Tibial nerve (tissue), 4 donors: ENCODE results near the gene CRYAB. TPM values are rescaled to one million over a fixed set of nuclear protein-coding genes. Genes with fewer than 3 reads are reported as not detected.

Source experiments
- DNase-seq, 2 donors: peaks; one replicate each; pipeline ENCODE4 v3.0.0-alpha.2; 2019; ENCODE audit warnings: low spot score in 2 of 2
- H3K27ac ChIP-seq, 4 donors: fragments of 200-600 bp; sonication (generic) in 3 of 4; one replicate each; pipeline ENCODE4 v1.5.1; 2017 to 2019; ENCODE audit warnings: mild to moderate bottlenecking in 1 of 4
- H3K27me3 ChIP-seq, 2 donors: fragments of 200-600 bp; sonication (generic) in 1 of 2; one replicate each; pipeline versions ENCODE4 v1.5.1 to v1.6.0; 2017 to 2019
- H3K36me3 ChIP-seq, 3 donors: fragments of 200-600 bp; sonication (generic); one replicate each; pipeline ENCODE4 v1.5.1; 2018 to 2019
- H3K4me1 ChIP-seq, 4 donors: fragments of 200-600 bp; sonication (generic) in 3 of 4; one replicate each; pipeline ENCODE4 v1.5.1; 2017 to 2019
- H3K4me3 ChIP-seq, 4 donors: fragments of 200-600 bp; sonication (generic) in 3 of 4; one replicate each; pipeline ENCODE4 v1.5.1; 2017 to 2019; ENCODE audit warnings: mild to moderate bottlenecking in 1 of 4, moderate library complexity in 1 of 4
- H3K9me3 ChIP-seq, 4 donors: fragments of 200-600 bp; sonication (generic) in 3 of 4; one replicate each; pipeline ENCODE4 v1.5.1; 2017 to 2019
- EP300 ChIP-seq, 2 donors: sonication (generic); formaldehyde crosslinking; IDR thresholded peaks; one replicate each; pipeline ENCODE4 v1.6.1; 2017; ENCODE audit warnings: antibody characterized with exemption in 2 of 2, mild to moderate bottlenecking in 1 of 2
- POLR2A ChIP-seq, 2 donors: fragments of 450-650 bp; IDR thresholded peaks; one replicate each; pipeline ENCODE4 v1.6.1; 2017; ENCODE audit warnings: antibody characterized with exemption in 2 of 2, mild to moderate bottlenecking in 2 of 2, moderate library complexity in 2 of 2
- WGBS, 2 donors: methylation state at CpG; one replicate each; pipeline ENCODE4 v1.1.5; 2018; 5-methylcytosine and 5-hydroxymethylcytosine counted together
- total RNA-seq, 4 donors: library from RNA; depleted of rRNA; stranded (reverse); fragments of >200 nt; gene quantifications; one replicate each; pipeline ENCODE4 v1.1.0, GENCODE V29; 2016
- TF ChIP-seq, protein P1 (sequence below), 5 experiments: fragments of 200-600 bp in 3 of 5; fragments of 450-650 bp in 2 of 5; sonication (generic) in 3 of 5; IDR thresholded peaks; one replicate each; pipeline ENCODE4 v1.5.1; 2016 to 2019; ENCODE audit warnings: antibody characterized with exemption in 5 of 5, mild to moderate bottlenecking in 3 of 5, moderate library complexity in 2 of 5

Gene CRYAB
- total RNA-seq, 4 donors from 2014 or later, result 353 to 879 (median 645) TPM

GRCh38 chr11:111925953-111926352 is 14.4 kb upstream of the CRYAB start:
- peaks cover 0 to 60% (median 36%) of the 10 kb centered on the region in 4 donors for H3K4me1 ChIP-seq
- no peaks in the 10 kb centered on the region for H3K36me3 ChIP-seq
- H3K27ac ChIP-seq, result peak overlapping the region; percentile 82 to 93 (median 90)
- TF ChIP-seq POLR2A (IDR thresholded peaks at IDR 0.05) (no peak), EP300 (IDR thresholded peaks at IDR 0.05) (no peak)
- TF ChIP-seq, protein P1, sequence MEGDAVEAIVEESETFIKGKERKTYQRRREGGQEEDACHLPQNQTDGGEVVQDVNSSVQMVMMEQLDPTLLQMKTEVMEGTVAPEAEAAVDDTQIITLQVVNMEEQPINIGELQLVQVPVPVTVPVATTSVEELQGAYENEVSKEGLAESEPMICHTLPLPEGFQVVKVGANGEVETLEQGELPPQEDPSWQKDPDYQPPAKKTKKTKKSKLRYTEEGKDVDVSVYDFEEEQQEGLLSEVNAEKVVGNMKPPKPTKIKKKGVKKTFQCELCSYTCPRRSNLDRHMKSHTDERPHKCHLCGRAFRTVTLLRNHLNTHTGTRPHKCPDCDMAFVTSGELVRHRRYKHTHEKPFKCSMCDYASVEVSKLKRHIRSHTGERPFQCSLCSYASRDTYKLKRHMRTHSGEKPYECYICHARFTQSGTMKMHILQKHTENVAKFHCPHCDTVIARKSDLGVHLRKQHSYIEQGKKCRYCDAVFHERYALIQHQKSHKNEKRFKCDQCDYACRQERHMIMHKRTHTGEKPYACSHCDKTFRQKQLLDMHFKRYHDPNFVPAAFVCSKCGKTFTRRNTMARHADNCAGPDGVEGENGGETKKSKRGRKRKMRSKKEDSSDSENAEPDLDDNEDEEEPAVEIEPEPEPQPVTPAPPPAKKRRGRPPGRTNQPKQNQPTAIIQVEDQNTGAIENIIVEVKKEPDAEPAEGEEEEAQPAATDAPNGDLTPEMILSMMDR (IDR thresholded peaks at IDR 0.05), result no peak
- no peaks in the 10 kb centered on the region for H3K27me3 ChIP-seq
- no peaks in the 10 kb centered on the region for H3K9me3 ChIP-seq
- H3K4me3 ChIP-seq, result no peak overlapping the region
- 87 to 94% methylated on average over 16 of the region's 16 CpGs for WGBS, 2 donors
- DNase-seq, result no peak

- Histone ChIP-seq H3K36me3 (no peaks in the 10 kb centered on the region), H3K27ac (peak overlapping the region; percentile 78 to 93 (median 86)), H3K4me3 (peak overlapping the region in 1 of 4 donors; percentile 19), H3K4me1 (peaks cover 0 to 60% (median 36%) of the 10 kb centered on the region in 4 donors), H3K9me3 (no peaks in the 10 kb centered on the region), H3K27me3 (no peaks in the 10 kb centered on the region)
- no peak for DNase-seq
- TF ChIP-seq, protein P1 (IDR thresholded peaks at IDR 0.05), result no peak
- TF ChIP-seq POLR2A (IDR thresholded peaks at IDR 0.05), result no peak
- no peak for TF ChIP-seq EP300 (IDR thresholded peaks at IDR 0.05)
These were observed 12.4 kb upstream of the CRYAB start for GRCh38 chr11:111923951-111924350.

- Histone ChIP-seq H3K9me3 (no peaks in the 10 kb centered on the region), H3K4me3 (peak overlapping the region in 1 of 4 donors; percentile 19), H3K27ac (peak overlapping the region; percentile 78 to 93 (median 86)), H3K4me1 (peaks cover 0 to 61% (median 36%) of the 10 kb centered on the region in 4 donors), H3K36me3 (no peaks in the 10 kb centered on the region), H3K27me3 (no peaks in the 10 kb centered on the region)
- DNase-seq, result peak in 1 of 2 donors; percentile 33
- TF ChIP-seq, protein P1 (IDR thresholded peaks at IDR 0.05), result no peak
- TF ChIP-seq EP300 (IDR thresholded peaks at IDR 0.05) (peak in 1 of 2 donors; percentile 6), POLR2A (IDR thresholded peaks at IDR 0.05) (no peak)
- WGBS, 2 donors, result 24 to 25% methylated on average over 5 of the region's 5 CpGs
These were observed 11.8 kb upstream of the CRYAB start for GRCh38 chr11:111923351-111923788.

- Histone ChIP-seq H3K36me3 (no peaks in the 10 kb centered on the region), H3K27me3 (no peaks in the 10 kb centered on the region), H3K27ac (peak overlapping the region; percentile 78 to 93 (median 86)), H3K4me1 (peaks cover 0 to 64% (median 36%) of the 10 kb centered on the region in 4 donors), H3K4me3 (peak overlapping the region in 1 of 4 donors; percentile 19), H3K9me3 (no peaks in the 10 kb centered on the region)
- TF ChIP-seq POLR2A (IDR thresholded peaks at IDR 0.05), result no peak
- TF ChIP-seq EP300 (IDR thresholded peaks at IDR 0.05), result peak; percentile 66 to 76
- peak in 1 of 2 donors; percentile 99 for DNase-seq
- 2 to 6% methylated on average over 2 of the region's 2 CpGs for WGBS, 2 donors
These were observed 11.2 kb upstream of the CRYAB start for GRCh38 chr11:111922803-111923202.

DNA sequence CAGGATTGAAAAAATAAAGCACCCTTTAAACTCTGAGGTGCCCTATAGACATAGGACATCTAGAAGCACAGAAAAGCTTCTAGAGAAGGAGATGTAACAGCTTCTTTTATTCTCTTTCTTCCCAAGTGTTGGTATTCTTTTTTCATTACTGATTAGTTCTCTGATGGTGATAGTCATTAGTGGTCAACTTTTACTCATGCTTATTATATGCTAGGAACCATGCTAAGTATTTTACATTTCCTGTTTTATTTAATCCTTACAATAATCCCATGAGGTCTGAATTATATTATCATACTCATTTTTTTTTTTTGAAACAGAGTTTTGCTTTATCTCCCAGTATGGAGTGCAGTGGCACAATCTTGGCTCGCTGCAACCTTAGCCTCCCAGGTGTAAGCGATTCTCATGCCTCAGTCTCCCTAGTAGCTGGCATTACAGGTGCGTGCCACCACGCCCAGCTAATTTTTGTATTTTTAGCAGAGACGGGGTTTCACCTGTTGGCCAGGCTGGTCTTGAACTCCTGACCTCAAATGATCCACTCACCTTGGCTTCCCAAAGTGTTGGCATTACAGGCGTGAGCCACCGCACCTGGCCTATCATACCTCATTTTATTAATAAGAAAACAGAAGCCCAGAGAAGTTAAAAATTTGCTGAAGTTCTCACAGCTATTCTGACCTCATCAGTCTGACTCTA is 10.1 kb upstream of the CRYAB start:
- WGBS, 2 donors, result 93 to 94% methylated on average over 7 of the region's 7 CpGs
- TF ChIP-seq EP300 (IDR thresholded peaks at IDR 0.05) (no peak), POLR2A (IDR thresholded peaks at IDR 0.05) (no peak)
- TF ChIP-seq, protein P1 (IDR thresholded peaks at IDR 0.05), result no peak
- Histone ChIP-seq H3K27me3 (no peaks in the 10 kb centered on the region), H3K36me3 (no peaks in the 10 kb centered on the region), H3K9me3 (no peaks in the 10 kb centered on the region), H3K4me3 (no peak overlapping the region), H3K4me1 (peaks cover 0 to 58% (median 33%) of the 10 kb centered on the region in 4 donors), H3K27ac (peak overlapping the region in 2 of 4 donors; percentile 82 to 93)
- no peak for DNase-seq
